Measurements from ENCODE around the gene KIAA0513. TPM values are rescaled to one million over a fixed set of nuclear protein-coding genes. Genes with fewer than 3 reads are reported as not detected.

The KIAA0513 gene
- total RNA-seq, 1 experiment from 2014 or later = 6.6 TPM

DNA sequence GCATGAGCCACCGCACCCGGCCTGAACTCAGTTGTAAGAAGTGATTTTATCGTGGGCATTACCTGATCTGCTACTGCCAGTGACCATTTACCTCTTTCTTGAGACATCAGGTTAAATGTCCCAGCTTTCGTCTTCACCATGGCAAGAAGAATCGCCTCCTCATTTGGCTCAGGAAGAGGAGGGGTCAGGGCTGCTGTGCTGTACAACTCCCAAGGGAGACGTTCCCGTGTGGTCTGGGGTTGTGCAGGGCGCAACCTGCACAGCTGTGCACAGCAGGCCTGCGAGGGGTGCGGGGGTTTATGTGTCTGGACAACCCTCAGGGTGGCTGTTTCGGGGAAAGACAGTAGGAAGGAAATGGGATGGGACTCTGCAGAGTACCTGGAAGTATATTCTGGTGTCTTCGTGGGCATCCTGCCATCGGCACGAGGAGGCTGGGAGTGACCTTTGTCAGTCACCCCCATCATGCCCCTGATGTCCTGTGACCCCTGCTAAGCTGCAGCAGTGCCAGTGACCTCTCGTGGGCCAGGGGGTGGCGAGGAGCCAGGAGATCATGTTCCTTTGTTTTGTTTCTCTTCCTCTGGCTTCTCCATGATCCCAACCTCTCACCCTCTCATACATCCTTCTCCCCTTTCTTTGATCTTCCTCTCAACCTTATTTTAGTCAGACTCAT, 57.4 kb downstream of the KIAA0513 start:
- H4K20me1 ChIP-seq (ENCODE audit: insufficient read depth) = no peaks in the 10 kb centered on the region
- H3K27ac ChIP-seq (ENCODE audit: low read depth, low read length) = no peak overlapping the region
- no peak for ATAC-seq
- no peaks in the 10 kb centered on the region for H3K9me2 ChIP-seq (ENCODE audit: insufficient read depth)
- peaks cover 0 to 7% of the 10 kb centered on the region in 2 experiments; a peak in 2 of 4 replicates for H3K4me1 ChIP-seq (ENCODE audit: control insufficient read depth in 1 of 2, insufficient read depth in 2 of 2, low read length in 2 of 2)
- ChIA-PET CTCF (no interaction called here), RAD21 (ENCODE audit: low non-redundant PET in 1 of 2, low total read pairs in 2 of 2, uncharacterized antibody in 2 of 2, unreplicated experiment in 2 of 2) (interaction anchor here in 1 of 2 experiments (0.7 kb wide), 1 partner anchor 9 kb away, joined by 3 read pairs; no protein-coding TSS in a partner anchor), POLR2A (no interaction called here)
- H3K4me2 ChIP-seq (ENCODE audit: low read length) = no peak overlapping the region
- no peak overlapping the region for H3K4me3 ChIP-seq (replicated peaks in 1 of 2; ENCODE audit: low read depth in 1 of 2, low read length in 2 of 2)
- H3K9ac ChIP-seq (ENCODE audit: low read length) = no peak overlapping the region
- no peak for DNase-seq (ENCODE audit: low read depth, low spot score)
- no peaks in the 10 kb centered on the region for H3K36me3 ChIP-seq (ENCODE audit: control insufficient read depth in 1 of 2, insufficient read depth in 2 of 2, low read length in 2 of 2)
- no peak overlapping the region for H2AFZ ChIP-seq (ENCODE audit: low read depth, low read length, poor library complexity, severe bottlenecking)
- TF ChIP-seq, protein P1, sequence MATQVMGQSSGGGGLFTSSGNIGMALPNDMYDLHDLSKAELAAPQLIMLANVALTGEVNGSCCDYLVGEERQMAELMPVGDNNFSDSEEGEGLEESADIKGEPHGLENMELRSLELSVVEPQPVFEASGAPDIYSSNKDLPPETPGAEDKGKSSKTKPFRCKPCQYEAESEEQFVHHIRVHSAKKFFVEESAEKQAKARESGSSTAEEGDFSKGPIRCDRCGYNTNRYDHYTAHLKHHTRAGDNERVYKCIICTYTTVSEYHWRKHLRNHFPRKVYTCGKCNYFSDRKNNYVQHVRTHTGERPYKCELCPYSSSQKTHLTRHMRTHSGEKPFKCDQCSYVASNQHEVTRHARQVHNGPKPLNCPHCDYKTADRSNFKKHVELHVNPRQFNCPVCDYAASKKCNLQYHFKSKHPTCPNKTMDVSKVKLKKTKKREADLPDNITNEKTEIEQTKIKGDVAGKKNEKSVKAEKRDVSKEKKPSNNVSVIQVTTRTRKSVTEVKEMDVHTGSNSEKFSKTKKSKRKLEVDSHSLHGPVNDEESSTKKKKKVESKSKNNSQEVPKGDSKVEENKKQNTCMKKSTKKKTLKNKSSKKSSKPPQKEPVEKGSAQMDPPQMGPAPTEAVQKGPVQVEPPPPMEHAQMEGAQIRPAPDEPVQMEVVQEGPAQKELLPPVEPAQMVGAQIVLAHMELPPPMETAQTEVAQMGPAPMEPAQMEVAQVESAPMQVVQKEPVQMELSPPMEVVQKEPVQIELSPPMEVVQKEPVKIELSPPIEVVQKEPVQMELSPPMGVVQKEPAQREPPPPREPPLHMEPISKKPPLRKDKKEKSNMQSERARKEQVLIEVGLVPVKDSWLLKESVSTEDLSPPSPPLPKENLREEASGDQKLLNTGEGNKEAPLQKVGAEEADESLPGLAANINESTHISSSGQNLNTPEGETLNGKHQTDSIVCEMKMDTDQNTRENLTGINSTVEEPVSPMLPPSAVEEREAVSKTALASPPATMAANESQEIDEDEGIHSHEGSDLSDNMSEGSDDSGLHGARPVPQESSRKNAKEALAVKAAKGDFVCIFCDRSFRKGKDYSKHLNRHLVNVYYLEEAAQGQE (IDR thresholded peaks at IDR 0.05; ENCODE audit: low read depth) = no peak
- TF ChIP-seq RAD21 (IDR thresholded peaks at IDR 0.05; ENCODE audit: low read depth) (no peak), ELF1 (IDR thresholded peaks at IDR 0.05; ENCODE audit: borderline replicate concordance, low read depth) (no peak), EGR1 (IDR thresholded peaks at IDR 0.05; ENCODE audit: low read depth) (no peak), ZFX (IDR thresholded peaks at IDR 0.05) (no peak), FOSL1 (IDR thresholded peaks at IDR 0.05; ENCODE audit: low read depth) (no peak), YY1 (IDR thresholded peaks at IDR 0.05; ENCODE audit: extremely low read depth, insufficient replicate concordance, low read depth, low read length) (no peak), SRF (IDR thresholded peaks at IDR 0.05; ENCODE audit: low read depth) (no peak), SIN3A (IDR thresholded peaks at IDR 0.05; ENCODE audit: low read depth) (no peak), ATF3 (IDR thresholded peaks at IDR 0.05) (no peak), JUND (IDR thresholded peaks at IDR 0.05) (no peak), CEBPB (IDR thresholded peaks at IDR 0.05; ENCODE audit: low read depth) (no peak)
- H3K9me3 ChIP-seq (ENCODE audit: control insufficient read depth in 1 of 2, insufficient read depth in 1 of 2, low read depth in 1 of 2, low read length in 2 of 2) = no peaks in the 10 kb centered on the region
- H3K27me3 ChIP-seq (ENCODE audit: insufficient read depth, low read length) = no peaks in the 10 kb centered on the region
- intact Hi-C loops (cut with micrococcal nuclease) = loop anchor here (5.0 kb wide), 1 partner anchor 58 kb away; the partner anchor contains the start of gene KIAA0513
- no peaks in the 10 kb centered on the region for H3K79me2 ChIP-seq (ENCODE audit: insufficient read depth, low read length)
- BruUV-seq (replicated peaks) = no TSS peak
